GM21423 (cell line): ENCODE data around the gene B4GAT1.
"Not testable (repeated sequence)": the region's sequence is repeated elsewhere in the genome, so short reads cannot be mapped to it uniquely, and the experiment has no call there.

ENCODE experiments used
- ATAC-seq: cut with Tn5 transposase; IDR thresholded peaks from one replicate; pipeline ENCODE4 v1.9.1; 2021; ENCODE audit warnings: mild to moderate bottlenecking, moderate library complexity; ENCODE audit not compliant: unreplicated experiment

Gene B4GAT1

DNA sequence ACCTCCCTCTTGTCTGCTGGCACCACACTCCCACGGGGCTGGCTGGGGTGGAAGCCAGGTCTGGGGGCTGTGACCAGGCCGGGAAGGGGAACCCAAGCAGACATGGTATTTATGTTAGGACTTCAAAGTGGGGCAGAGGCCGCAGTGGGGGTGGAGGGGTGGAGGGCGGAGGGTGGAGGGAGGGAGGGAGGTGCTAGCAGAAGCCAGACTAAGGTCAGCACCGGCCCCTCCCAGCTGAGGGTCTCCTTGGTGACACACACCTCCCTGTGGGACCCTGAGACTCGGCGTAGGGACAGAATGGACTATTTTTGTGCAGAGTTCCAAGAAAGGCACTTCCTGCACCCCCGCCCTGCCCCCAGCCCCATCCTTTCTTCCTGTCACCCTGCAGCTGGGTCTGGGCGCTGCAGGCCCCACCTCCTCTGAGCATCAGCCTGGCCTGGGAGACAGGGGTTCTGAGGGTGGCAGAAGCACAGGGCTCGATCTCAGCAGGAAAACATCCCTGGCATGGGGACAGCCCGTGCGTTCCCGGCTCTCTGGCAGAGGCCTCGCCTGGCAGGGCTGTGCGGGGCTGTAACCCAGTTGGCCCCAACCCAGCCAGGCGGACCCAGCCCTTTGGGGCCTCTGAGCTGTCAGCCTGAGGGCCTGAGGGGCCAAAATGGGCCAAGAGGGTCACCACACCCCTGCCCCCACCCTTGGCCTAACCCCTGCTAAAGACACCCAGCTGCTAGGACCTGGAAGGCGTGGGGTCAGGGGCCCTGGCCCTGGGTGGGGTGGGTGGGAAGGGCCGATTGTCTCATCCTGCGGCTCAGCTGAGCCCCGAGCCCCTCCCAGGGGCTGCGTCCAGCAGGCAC is 20.9 kb downstream of the B4GAT1 start:
- ATAC-seq: no peak

DNA sequence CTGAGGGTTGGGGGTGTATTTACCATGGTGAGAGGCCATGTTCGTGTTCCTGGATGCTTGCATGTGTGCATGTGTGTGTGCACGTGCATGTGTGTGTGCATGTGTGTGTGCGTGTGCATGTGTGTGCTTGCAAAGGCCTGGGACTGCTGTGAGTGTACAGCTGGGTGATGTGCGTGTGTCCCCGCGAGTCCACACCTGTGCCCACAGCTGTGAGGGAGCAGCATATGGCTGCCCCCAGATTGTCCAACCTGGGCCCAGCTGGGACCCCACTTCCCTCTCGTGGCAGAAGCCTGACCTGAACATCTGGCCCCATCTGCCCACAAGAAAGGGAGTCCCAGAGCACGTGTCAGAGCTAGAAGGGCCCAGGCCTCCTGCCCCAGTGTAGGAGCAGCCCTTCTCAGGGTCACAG is 22.2 kb downstream of the B4GAT1 start:
- no peak for ATAC-seq

DNA sequence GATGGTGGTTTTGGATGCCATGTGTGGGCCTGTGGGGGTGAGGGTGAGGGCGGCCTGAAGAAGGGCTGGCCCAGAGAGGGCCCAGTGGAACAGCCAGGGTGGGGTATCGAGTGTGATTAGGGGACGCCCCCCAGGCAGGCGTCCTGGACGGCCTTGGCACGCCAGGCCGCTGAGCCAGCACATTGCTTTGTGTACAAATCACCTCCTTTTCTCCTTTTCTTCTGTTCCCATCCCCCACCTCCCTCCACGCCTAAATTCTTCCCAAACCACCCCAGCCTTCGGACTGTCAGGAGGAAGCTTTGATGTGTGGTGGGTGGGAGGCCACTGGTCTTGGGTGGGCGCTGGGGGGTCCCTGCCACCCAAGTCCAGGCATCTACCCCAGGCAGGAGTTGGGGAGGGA is 22.8 kb downstream of the B4GAT1 start:
- ATAC-seq: no peak

DNA sequence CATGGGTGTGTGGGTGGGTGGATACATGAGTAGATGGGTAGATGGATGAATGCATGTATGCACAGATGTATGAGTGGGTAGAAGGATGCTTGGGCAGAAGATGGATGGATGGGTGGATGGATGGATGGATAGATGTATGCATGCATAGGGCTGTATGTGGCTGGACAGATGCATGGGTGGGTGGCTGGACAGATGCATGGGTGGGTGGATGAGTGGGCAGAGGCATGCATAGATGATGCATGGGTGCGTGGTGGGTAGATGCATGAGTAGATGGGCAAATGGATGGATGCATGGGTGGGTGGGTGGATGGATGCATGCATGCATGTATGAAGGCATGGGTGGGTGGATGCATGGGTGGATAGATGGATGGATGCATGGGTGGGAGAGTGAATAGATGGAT is 23.7 kb downstream of the B4GAT1 start:
- ATAC-seq: no peak

DNA sequence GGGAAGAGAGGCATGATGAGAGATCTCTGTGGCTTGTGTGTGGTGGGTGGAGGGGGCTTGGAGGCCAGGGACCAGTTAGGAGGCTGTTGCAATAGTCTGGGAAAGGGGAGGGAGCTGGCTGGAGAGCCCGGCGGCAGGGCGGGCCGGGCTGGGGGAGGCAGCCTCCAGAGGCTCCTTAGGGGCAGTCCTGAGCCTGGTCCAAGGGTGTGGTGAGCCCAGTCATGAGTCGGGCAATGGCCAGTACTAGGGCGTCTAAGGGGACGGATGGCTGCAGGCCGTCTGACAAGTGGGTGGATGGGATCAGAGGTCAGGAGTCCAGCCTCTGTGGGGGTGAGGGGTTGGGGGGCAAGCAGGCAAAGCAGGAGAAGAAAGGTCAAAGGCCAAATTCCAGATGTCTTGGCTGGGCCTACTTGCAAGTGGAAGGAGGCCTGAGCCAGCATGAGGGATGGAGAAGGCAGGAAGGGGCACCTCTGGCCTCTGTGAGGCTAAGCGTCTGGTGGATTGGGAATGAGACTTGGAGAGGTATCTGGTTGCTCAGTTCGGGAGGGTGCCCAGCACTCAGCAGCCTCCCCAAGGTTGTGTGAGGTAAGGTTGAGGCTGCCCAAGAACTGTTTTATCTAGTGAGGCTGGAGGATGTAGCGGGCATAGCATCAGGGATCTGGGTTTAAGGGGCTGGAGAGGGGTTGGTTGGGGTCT is 24.5 kb downstream of the B4GAT1 start:
- no peak for ATAC-seq

DNA sequence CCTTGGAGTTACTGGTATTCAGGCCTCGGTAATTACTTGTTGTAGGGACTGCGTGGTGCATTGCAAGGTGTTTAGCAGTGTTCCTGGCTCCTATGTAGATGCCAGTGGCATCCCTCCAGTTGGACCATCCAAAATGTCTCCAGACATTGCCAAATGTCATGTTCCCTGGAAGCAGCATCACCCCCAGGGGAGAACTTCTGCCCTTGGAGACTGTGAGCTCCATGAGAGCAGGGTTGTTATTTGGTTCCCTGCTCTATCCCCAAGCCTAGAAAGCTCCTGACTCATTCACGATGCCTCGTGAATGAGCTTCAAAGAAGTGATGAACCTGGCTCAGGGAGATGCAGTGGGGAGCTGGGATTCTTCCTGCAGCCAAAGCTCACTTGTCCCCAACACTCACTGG is 25.8 kb downstream of the B4GAT1 start:
- ATAC-seq: no peak

DNA sequence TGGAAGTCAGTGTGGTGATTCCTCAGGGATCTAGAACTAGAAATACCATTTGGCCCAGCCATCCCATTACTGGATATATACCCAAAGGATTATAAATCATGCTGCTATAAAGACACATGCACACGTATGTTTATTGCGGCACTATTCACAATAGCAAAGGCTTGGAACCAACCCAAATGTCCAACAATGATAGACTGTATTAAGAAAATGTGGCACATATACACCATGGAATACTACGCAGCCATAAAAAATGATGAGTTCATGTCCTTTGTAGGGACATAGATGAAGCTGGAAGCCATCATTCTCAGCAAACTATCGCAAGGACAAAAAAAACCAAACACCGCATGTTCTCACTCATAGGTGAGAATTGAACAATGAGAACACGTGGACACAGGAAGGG is 26.7 kb downstream of the B4GAT1 start:
- not testable (repeated sequence) for ATAC-seq

DNA sequence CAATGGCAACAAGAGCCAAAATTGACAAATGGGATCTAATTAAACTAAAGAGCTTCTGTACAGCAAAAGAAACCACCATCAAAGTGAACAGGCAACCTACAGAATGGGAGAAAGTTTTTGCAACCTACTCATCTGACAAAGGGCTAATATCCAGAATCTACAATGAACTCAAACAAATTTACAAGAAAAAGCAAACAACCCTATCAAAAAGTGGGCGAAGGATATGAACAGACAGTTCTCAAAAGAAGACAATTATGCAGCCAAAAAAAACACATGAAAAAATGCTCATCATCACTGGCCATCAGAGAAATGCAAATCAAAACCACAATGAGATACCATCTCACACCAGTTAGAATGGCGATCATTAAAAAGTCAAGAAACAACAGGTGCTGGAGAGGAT is 27.1 kb downstream of the B4GAT1 start:
- not testable (repeated sequence) for ATAC-seq

DNA sequence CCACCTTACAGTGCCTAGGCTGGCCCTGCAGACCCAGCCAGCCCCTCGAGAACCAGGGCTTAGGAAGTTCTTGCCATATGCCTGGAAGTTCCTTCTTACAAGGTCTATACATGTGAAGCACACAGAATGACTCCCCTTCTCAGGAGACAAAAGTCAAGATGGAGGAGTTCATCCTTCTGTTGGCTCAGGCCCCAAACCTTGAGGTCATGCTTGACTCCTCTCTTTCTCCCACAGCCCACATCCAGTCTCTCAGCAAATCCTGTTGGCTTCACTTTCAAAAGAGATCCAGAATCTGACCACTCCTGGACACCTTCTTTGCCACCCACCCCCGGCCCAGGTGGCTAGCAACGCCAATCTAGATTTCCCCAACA is 28.8 kb downstream of the B4GAT1 start:
- ATAC-seq: no peak

DNA sequence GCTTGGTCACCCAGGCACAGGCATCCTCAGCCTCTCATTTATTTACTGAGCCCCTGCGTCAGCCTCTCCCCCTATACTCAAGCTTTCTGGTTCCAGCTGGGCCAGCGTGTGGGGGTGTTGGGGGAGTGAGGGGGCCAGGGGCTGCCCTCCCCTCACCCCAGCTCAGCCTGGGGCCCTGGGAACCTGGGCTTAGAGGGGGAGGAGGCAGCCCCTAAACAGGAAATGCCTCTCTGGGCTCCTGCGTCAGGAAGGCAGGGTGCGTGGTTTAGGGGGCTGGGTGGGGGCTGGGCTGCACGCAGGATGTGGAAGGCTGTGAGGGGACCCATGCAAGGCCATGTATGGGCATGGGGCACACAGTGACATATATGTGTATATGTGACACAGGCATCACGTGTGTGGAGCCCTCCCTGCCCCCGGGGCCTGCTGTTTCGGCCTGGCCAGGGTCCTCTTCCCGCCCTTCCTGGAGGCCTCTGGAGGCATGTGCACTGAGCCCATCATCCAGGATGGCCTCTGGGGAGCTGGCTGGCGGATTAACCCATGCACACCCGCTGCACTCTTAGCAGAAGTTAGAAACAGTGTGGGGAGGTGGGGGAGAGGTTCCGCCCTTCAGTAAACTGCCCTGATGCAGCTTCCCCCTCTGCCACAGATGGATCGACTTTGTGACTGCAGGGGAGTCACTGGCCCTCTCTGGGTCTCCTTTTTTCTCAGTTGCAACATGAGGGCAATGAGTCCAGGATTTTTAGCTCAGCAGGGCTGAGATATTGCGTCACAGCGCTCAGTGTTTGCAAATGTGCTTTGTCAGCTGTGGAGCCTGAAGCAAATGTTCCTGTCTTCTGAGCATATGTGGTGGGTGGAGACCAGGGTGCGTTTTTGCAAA is 29.5 kb downstream of the B4GAT1 start:
- peak; percentile 33 for ATAC-seq

DNA sequence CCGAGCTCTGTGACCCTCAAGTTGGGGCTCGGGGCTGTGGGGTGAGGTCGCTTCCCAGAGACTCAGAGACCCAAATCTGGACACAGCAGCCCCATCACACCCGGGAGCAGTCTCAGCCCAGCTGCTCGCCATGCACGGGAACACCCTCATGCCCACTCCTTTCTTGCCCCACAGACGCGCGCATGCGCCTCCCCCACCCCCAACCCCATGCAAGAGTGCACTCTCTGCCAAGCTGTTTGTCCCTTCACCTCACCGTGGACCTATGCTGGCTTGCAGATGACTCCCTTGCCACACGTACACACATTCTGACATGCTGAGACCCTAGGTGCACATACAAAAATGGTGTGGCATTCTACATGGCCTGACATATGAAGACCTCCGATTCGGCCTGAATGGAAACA is 30.1 kb downstream of the B4GAT1 start:
- ATAC-seq: no peak

DNA sequence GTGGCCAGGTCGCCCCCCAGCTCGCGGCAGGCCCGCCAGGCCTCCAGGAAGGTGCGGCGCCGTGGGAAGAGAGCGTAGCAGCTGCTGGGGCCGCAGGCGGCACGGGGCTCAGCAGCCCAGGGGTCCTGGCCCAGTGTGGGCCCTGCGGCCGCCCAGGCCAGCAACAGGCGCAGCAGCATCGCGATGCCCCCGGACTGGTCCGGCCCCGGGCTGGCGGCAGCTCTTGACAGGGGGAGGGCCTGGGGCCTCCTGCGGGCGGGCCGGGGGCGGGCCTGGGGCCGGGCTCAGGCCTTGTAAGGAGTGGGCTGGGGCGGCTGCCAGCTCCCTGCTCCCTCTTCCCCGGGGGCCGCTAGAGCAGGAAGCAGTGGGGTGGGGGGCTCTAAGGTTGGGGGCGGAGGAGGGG is 30.6 kb downstream of the B4GAT1 start, which contains the start of gene CD248:
Gene CD248, minus strand, starts transcription at position 196 of the 403 bp plus-strand sequence. Its CDS starts 17 bp downstream, at position 179.
- ATAC-seq: no peak

DNA sequence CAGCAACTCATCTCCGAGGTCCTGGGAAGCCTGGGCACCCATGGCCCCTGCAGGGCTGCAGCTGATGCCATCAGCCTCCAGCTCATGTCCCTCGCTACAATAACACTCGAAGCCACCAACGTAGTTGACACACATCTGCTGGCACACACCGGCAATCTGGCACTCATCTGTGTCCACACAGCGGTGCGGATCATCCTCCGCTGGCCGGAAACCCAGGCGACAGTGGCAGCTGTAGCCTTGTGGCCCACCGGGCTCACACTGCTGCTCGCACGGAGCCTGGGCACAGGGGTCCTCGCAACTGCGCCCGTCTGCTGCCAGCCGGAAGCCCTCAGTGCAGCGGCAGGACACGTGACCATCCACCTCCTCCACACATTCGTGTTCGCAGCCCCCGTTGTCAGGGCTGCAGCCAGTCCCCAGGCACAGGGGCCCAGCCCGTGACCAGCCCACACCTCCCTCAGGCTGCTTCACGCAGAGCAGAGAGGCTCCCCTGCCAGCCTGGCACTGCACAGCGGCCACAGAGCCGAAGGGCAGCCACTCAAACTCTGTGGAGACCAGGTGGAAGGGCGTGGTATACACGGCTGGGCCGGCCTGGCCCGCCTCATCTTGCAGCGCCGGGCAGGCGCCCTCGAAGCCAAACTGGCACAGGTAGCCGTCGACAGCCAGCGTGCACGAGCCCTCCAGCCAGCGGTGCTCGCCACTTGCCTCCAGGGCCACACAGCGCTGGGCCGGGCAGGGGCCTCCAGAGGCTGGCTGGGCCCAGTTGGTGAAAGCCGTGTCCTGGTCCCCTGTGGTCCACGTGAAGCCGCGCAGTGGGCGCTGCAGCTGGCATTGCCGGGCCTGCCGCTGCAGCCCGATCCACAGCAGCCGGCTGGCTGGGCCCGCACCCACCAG is 31.3 kb downstream of the B4GAT1 start:
- ATAC-seq: no peak

DNA sequence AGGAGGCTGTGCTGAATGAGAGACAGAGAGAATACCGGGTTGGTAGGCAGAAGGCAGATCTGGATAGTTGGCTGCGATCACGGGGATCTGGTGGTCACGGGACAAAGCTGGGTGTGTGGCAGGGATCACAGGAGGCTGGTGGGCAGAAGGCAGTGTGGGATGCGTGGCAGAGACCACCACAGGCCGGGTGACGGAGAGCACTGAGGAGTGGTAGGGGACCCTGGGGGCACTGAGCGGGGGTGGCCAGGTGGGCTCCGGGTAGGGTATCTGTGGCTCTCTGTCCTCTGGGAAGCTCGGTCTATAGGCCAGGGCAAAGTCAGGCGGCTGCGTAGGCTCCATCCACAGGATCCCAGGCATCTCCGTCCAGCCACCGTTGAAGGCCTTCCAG is 31.9 kb downstream of the B4GAT1 start:
- ATAC-seq: no peak

DNA sequence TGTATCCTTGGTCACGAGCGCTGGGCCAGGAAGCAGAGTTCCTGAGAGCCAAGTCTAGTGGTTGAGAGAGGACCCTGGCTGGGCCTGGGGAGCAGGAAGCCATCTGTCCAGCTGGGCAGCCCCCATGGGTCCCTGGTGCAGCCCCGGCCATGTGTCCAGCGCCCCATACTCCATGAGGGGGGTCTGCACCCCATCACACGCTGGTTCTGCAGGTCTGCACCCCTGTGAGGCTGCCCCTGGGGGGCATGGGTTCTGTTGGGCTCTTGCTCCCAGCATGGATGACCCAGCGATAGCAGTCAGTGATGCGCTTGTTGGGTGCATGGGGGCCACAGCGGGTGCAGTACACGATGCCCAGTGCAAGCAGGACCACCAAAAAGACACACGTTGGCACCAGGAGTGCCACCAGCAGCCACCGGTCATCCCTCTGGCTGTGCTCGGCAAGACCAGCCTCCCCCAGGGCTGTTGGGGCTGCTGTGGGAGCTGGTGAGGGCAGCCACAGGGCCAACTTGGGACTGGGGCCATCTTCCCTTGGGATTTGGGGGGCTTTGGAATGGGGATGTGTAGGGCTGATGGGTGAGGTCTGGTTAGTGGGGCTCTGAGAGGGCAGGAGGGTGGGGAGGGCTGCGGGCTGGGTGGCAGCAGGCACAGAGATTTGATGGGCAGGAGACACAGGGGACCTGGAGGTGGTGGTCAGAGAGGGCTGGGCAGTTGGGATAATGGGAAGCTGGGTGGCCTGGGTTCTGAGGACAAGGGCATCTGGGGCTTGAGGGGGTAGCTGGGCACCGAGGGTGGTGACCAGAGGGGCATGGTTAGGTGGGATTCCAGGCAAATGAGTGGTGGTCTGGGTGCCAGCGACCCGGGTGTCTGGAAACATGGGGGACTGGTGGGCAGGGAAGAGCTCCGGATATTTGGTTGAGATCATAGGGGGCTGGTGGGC is 32.6 kb downstream of the B4GAT1 start:
- ATAC-seq: no peak

DNA sequence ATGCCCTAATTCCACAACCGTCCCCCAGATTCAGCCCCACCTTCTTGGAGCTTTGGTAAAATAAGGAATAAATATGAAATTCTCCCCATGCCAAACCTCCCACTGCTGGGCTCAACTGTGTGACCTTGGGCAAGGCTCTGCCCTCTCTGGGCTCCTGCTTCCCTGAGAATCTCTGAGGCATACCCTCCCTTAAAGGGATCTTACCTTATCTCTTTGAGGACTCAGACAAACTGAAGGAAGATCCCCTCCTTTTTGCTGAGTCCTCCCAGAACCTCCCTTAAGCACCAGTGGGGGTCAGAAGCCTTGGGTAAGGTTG is 33.3 kb downstream of the B4GAT1 start:
- no peak for ATAC-seq

DNA sequence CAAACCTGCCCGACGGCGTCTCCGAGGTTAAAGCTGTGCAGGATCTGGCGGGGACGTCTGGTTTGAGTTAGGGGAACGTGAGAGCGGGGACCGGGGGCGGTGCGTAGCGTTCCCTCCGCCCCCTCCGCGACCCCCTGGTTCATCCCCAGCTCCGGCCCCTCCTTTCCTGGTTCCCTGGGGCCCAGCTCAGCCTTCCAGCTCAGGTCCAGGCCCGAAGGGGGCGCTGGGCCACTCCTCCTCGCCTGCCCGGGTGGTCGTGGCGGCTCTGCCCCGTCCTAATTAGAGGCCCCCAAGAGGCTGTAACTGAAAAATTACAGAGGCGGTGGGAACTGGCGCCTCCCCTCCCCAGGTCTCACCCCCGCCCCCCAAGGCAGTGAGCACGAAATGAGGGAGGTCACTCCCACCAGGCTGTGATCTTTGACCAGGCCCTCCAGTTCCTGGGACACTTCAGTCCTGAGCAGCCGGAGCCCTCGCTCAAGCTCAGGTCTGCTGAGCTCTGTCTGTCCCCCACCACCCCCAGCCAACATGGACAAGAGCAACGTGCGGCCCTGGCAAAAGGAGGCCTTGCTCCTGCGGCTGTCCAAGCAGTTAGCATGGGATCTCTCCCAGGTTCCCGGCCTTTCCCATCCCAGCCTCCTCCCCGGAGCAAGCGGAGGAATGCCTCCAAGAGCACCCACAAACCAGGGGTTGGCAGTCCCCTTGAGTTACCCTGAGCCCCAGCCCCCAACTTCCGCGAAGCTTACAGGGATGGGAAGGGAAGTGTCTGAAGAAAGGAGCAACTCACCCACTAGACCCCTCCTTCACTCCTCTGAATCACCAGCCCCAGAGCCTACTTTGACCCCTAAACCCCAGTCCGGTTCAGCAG is 33.9 kb downstream of the B4GAT1 start:
- ATAC-seq: no peak

DNA sequence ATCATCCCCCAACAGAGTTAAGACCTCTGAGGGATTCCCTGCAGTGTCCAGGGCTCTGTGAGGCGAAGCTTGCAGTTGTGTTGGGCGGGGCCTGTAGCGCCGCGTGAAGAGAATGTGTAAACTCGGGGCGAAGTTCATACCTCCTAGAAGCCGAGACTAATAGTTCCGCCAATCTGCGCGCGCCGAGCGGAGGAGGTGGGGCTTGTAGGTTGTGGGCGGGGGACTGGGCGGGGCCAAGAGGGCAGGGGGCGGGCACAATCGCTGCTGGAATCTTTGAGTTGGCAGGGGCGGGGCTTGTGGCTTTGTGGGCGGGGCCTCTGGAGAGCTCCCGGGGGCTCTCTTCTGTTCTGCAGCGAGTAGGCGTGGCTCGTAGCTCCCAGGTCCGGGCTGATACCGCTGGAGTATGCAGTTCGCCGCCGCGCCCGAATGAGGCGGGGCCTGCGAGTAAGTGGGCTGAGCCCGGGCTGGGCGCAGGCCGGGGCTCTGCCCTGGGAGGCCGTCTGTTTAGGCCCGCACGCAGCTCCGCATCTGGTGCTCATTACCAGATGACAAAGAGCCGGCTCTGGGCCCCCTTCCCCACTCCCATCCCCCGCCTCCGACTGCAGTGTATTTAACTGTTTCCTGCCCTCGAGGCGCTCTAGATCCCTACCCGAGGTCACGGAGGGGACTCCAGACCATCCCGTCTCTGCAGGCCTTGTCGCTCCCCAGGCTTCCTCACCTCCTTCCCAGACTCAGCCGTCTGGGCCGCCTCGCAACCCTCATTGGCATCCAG is 34.7 kb downstream of the B4GAT1 start:
- ATAC-seq: peak; percentile 71
